Natural killer cell (primary cell): ENCODE data around the gene GUCY2F. TPM values are rescaled to one million over a fixed set of nuclear protein-coding genes. Genes with fewer than 3 reads are reported as not detected.

Source experiments
- ATAC-seq, 3 donors: fragments of 150-1000 bp in 2 of 3; fragments of 200-7000 bp in 1 of 3; cut with Tn5 transposase; 1 replicate in 1 of 3; 2 replicates in 2 of 3; pipeline ENCODE4 v1.10.0; 2021; ENCODE audit warnings: mild to moderate bottlenecking in 2 of 3, moderate library complexity in 2 of 3
- DNase-seq, 2 donors: peaks; one replicate each; pipeline versions ENCODE4 v3.0.0 to v3.0.0-alpha.2; 2013 to 2021; ENCODE audit warnings: mixed read lengths in 1 of 2
- H3K27ac ChIP-seq: one replicate; pipeline ENCODE4 v1.5.1; 2013; ENCODE audit warnings: mild to moderate bottlenecking, low read length
- H3K27me3 ChIP-seq: one replicate; pipeline ENCODE4 v1.6.1; 2013; ENCODE audit warnings: low read length; ENCODE audit not compliant: control insufficient read depth, insufficient read depth
- H3K36me3 ChIP-seq: one replicate; pipeline ENCODE4 v1.6.1; 2013; ENCODE audit warnings: low read length; ENCODE audit not compliant: control insufficient read depth, insufficient read depth
- H3K4me1 ChIP-seq: one replicate; pipeline ENCODE4 v1.6.1; 2013; ENCODE audit warnings: low read length; ENCODE audit not compliant: control insufficient read depth, insufficient read depth
- H3K4me3 ChIP-seq: one replicate; pipeline ENCODE4 v1.5.1; 2013; ENCODE audit warnings: low read length
- H3K9me3 ChIP-seq: one replicate; pipeline ENCODE4 v1.6.1; 2013; ENCODE audit warnings: low read length; ENCODE audit not compliant: control insufficient read depth, insufficient read depth
- H3K27ac Mint-ChIP-seq, 2 donors: one replicate each; pipeline ENCODE4 v1.8.0; 2022; ENCODE audit warnings: mild to moderate bottlenecking in 2 of 2, mixed read lengths in 2 of 2, moderate library complexity in 1 of 2
- H3K27me3 Mint-ChIP-seq, 2 donors: one replicate each; pipeline ENCODE4 v1.8.0; 2022; ENCODE audit warnings: low read depth in 2 of 2, mixed read lengths in 2 of 2
- H3K36me3 Mint-ChIP-seq: one replicate; pipeline ENCODE4 v1.8.0; 2022; ENCODE audit warnings: mixed read lengths
- H3K4me1 Mint-ChIP-seq, 2 donors: one replicate each; pipeline ENCODE4 v1.8.0; 2022; ENCODE audit warnings: mixed read lengths in 2 of 2
- H3K4me3 Mint-ChIP-seq: one replicate; pipeline ENCODE4 v1.8.0; 2022; ENCODE audit warnings: mild to moderate bottlenecking, moderate library complexity, mixed read lengths
- H3K9me3 Mint-ChIP-seq, 2 donors: one replicate each; pipeline ENCODE4 v1.8.0; 2022; ENCODE audit warnings: mixed read lengths in 2 of 2
- WGBS: methylation state at CpG from one replicate; pipeline ENCODE4 v1.1.7; 2013; ENCODE audit warnings: missing lambda C conversion rate; ENCODE audit not compliant: insufficient coverage; 5-methylcytosine and 5-hydroxymethylcytosine counted together
- intact Hi-C: fragments of 100-400 bp; cut with micrococcal nuclease; formaldehyde crosslinking; loops from one replicate; pipeline ENCODE4 v1.14.2; 2022
- total RNA-seq, 4 donors: library from RNA; stranded (reverse); fragments of 120-200 nt in 1 of 4; gene quantifications; one replicate each; pipeline versions ENCODE4 v1.2.3 to v1.2.4, GENCODE V29; 2013 to 2022
- TF ChIP-seq, protein P1 (sequence below): fragments of 200-600 bp; IDR thresholded peaks from one replicate; pipeline ENCODE4 v1.8.0; 2022; ENCODE audit warnings: antibody characterized with exemption

Gene GUCY2F
- total RNA-seq, 3 donors from 2014 or later (not counting 1 experiment from before 2014, with no cell fraction given) = not detected

DNA sequence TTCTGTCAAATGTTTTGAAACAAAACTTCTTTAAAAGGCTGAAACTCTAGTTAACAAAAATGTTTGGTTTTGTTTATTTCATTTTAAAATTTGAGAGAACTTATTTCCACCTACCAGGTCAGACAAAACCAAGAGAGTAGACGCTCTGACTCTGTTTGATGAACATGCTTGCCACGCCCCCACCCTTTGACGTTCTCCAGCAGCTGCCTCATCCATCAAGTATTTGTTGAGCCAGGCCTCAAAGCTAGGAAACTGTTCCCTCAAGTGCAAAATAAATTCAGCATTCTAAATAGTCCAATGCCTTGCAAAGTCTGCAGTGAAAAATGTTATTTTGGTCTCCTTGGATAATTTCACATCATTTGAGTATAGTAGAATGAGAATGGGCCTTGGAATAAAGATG lies 121.6 kb downstream of the GUCY2F start:
- Histone ChIP-seq H3K36me3 (no peaks in the 10 kb centered on the region), H3K9me3 (no peaks in the 10 kb centered on the region), H3K4me3 (no peak overlapping the region), H3K27me3 (no peaks in the 10 kb centered on the region), H3K4me1 (no peaks in the 10 kb centered on the region), H3K27ac (no peak overlapping the region)
- H3K36me3 Mint-ChIP-seq = no peaks in the 10 kb centered on the region
- intact Hi-C loops = no loop called here
- no peaks in the 10 kb centered on the region for H3K4me1 Mint-ChIP-seq
- H3K9me3 Mint-ChIP-seq = no peaks in the 10 kb centered on the region
- DNase-seq (no peak), ATAC-seq (no peak)
- TF ChIP-seq, protein P1, sequence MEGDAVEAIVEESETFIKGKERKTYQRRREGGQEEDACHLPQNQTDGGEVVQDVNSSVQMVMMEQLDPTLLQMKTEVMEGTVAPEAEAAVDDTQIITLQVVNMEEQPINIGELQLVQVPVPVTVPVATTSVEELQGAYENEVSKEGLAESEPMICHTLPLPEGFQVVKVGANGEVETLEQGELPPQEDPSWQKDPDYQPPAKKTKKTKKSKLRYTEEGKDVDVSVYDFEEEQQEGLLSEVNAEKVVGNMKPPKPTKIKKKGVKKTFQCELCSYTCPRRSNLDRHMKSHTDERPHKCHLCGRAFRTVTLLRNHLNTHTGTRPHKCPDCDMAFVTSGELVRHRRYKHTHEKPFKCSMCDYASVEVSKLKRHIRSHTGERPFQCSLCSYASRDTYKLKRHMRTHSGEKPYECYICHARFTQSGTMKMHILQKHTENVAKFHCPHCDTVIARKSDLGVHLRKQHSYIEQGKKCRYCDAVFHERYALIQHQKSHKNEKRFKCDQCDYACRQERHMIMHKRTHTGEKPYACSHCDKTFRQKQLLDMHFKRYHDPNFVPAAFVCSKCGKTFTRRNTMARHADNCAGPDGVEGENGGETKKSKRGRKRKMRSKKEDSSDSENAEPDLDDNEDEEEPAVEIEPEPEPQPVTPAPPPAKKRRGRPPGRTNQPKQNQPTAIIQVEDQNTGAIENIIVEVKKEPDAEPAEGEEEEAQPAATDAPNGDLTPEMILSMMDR = no peak
- no peak overlapping the region for H3K4me3 Mint-ChIP-seq
- WGBS = 59% methylated on average over 3 of the region's 3 CpGs
- H3K27me3 Mint-ChIP-seq = peaks cover 0 to 13% of the 10 kb centered on the region in 2 donors
- H3K27ac Mint-ChIP-seq = no peak overlapping the region

GRCh38 chrX:109357706-109358105 lies 124.2 kb downstream of the GUCY2F start:
- peaks cover 0 to 13% of the 10 kb centered on the region in 2 donors for H3K27me3 Mint-ChIP-seq
- H3K36me3 Mint-ChIP-seq = no peaks in the 10 kb centered on the region
- H3K36me3 ChIP-seq = no peaks in the 10 kb centered on the region
- H3K4me1 ChIP-seq = no peaks in the 10 kb centered on the region
- no peaks in the 10 kb centered on the region for H3K4me1 Mint-ChIP-seq
- intact Hi-C loops = no loop called here
- TF ChIP-seq, protein P1 = no peak
- ATAC-seq (no peak), DNase-seq (no peak)
- H3K27me3 ChIP-seq = no peaks in the 10 kb centered on the region
- H3K9me3 ChIP-seq = no peaks in the 10 kb centered on the region
- 100% methylated on average over 2 of the region's 3 CpGs for WGBS
- no peak overlapping the region for H3K27ac Mint-ChIP-seq
- H3K27ac ChIP-seq = no peak overlapping the region
- no peak overlapping the region for H3K4me3 Mint-ChIP-seq
- no peaks in the 10 kb centered on the region for H3K9me3 Mint-ChIP-seq
- H3K4me3 ChIP-seq = no peak overlapping the region

DNA sequence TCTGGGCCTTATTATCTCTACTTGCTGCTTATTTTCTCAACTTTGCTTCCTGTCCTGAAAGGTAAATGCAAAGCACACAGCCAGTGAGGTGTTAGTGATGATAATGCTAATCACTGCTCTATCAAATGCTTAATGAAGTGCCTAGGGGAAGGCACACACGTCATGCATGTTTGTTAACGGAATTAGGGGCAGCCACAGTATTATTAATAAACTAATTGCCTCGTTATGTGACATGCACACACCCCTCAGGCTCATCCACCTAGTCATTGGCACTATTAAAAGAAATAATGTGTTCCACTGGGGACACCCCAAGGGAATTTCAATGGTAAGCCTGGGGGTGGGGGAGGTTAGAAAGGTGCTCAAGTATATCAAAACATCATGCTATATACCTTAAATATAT lies 125.2 kb downstream of the GUCY2F start:
- H3K36me3 Mint-ChIP-seq = no peaks in the 10 kb centered on the region
- DNase-seq (no peak), ATAC-seq (no peak)
- Histone ChIP-seq H3K36me3 (no peaks in the 10 kb centered on the region), H3K4me1 (no peaks in the 10 kb centered on the region), H3K27me3 (no peaks in the 10 kb centered on the region), H3K9me3 (no peaks in the 10 kb centered on the region), H3K27ac (no peak overlapping the region), H3K4me3 (no peak overlapping the region)
- intact Hi-C loops = no loop called here
- 50% methylated on average over 2 of the region's 3 CpGs for WGBS
- peaks cover 0 to 18% of the 10 kb centered on the region in 2 donors for H3K27me3 Mint-ChIP-seq
- H3K4me1 Mint-ChIP-seq = no peaks in the 10 kb centered on the region
- no peak overlapping the region for H3K4me3 Mint-ChIP-seq
- no peak overlapping the region for H3K27ac Mint-ChIP-seq
- no peaks in the 10 kb centered on the region for H3K9me3 Mint-ChIP-seq
- TF ChIP-seq, protein P1 = no peak

DNA sequence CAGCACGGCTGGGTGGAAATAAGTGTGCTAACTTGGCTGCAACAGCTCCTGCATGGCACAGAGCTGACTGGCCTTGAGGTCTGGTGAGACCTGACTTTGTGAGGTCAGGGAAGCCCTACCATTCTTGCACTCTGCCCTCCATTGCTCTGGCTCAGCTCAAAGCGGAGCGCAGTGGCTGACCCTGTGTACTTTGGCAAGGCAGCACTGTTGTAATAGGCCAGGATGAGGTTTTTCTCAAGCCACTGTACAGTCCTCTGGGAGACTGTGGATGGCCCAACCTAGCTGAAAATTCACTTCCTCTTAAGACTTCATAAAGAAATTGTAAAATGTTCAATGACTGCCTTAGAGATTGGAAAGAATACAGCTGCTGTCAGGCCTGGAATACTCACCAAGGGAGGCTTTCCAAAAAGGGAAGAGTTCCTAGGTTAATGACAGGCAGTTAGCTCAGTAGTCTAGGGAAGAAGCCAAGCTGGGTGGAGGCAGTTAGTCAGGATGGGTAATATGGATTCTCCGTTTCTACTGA lies 129.8 kb downstream of the GUCY2F start:
- H3K27me3 Mint-ChIP-seq = peaks cover 0 to 19% of the 10 kb centered on the region in 2 donors
- H3K4me3 ChIP-seq = no peak overlapping the region
- no peaks in the 10 kb centered on the region for H3K9me3 Mint-ChIP-seq
- 77% methylated on average over 4 of the region's 4 CpGs for WGBS
- no peaks in the 10 kb centered on the region for H3K36me3 ChIP-seq
- H3K4me3 Mint-ChIP-seq = no peak overlapping the region
- no peaks in the 10 kb centered on the region for H3K4me1 ChIP-seq
- TF ChIP-seq, protein P1 = no peak
- H3K27ac Mint-ChIP-seq = no peak overlapping the region
- H3K27me3 ChIP-seq = no peaks in the 10 kb centered on the region
- no peak for ATAC-seq
- H3K27ac ChIP-seq = no peak overlapping the region
- no peaks in the 10 kb centered on the region for H3K36me3 Mint-ChIP-seq
- H3K4me1 Mint-ChIP-seq = no peaks in the 10 kb centered on the region
- intact Hi-C loops = no loop called here
- no peaks in the 10 kb centered on the region for H3K9me3 ChIP-seq
- no peak for DNase-seq
